Measurements from ENCODE around the gene TTC28.
"Not testable (repeated sequence)": the region's sequence is repeated elsewhere in the genome, so short reads cannot be mapped to it uniquely, and the experiment has no call there.

The TTC28 gene

DNA sequence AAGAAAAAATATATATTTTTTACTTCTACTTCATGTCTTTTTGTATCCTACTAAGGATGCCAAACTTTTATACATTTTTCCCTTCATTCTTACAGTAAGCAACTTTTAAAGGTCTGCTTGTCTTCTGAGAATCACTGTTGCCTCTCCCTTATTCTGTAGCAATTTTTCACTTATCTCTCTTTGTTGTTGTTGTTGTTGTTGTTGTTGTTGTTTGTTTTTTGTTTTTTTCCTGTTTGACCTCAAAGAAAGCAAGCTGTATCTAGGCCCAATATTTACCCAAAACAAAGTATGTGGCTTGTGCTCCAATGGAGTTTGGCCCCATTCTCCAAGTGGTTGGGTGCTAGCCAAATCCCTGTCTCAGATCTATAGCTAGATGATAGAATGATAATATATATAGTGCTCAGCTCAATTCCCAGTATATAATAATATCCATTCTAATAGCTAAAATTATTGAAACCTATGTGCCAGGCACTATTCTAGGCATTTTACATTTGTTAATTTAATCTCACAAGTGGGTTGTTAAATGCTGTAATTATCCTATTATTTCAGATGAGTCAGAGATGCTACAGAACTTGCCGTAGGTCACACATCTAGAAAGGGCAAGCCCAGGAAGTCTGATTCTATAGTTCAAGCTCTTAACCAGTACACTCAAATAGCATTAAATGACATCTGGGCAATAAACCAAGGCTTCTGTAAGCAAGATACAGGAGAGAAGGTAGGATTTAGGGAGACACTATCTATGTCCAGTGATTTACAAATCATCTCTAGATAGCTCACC, 555.5 kb downstream of the TTC28 start:
- DNase-seq, result peak; percentile 30

DNA sequence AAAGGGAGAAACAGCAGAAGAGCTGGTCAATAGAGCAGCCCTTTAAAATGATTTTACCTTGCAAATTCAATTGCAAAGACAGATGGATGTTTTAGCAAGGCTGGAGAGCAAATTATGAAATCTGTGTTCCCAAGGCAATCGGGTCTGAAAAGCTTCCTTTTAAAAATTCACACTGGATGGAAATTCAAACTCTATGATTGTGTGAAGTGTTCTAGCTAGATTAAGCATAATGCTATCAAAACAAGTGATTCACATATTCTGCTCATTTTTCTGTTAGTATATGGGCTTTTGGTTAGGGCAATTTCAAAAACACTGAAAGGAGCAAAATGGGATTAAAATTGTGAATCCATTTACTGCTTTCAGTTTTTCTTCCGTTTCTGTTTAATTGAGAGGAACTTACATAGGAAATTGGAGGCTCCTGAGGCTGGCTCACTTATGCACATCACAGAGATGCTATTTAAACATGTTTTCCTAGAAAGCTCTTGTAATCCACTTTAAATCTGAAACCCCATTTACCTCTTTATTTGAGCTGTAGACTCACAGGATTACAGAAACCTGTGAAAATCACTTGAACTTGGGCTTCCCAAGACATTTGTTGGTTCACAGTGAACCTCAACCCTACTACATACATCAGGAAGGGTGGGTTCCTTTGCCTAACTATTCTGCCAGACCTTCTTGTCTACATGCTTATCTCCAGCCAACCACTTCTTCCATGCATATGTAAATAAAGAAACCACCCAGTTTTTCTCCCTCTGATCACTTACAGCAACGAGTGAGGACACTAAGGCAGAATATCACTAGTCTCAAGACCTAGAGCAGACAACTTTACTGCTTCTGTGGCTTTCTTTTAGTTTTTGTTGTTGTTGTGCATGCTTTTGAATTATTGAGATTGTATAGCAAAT, 558.7 kb downstream of the TTC28 start:
- DNase-seq, result no peak

DNA sequence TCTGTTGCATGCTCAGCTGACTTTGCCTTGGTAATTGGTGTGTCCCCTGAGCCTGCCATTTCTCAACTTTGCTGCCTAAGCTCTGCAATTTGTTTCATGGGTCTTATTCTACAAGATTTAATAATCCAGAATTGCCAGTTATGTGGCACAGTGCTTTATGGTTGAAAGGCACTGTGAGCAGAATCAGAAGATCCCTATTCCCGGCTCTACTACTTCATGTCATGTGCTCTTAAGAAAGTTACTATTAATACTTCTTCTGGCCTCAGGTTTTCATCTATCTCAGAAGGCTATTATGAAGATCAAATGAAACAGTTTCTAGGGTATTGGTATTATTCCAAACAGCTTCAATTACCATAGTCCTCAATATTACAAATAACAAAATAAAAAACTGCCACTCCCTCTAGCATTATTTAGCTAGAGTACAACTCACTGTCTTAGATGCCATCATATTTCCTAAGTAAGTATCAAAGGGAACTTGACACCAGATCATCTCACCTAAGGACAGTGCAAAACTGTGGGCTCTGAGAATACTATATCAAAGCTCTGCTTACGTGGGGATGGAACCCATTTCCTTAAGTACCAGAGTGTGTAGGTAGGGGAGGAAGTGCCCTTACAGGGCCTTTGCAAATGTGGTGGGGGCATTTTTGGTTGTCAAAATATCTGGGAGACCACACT, 560.5 kb downstream of the TTC28 start:
- no peak for DNase-seq

DNA sequence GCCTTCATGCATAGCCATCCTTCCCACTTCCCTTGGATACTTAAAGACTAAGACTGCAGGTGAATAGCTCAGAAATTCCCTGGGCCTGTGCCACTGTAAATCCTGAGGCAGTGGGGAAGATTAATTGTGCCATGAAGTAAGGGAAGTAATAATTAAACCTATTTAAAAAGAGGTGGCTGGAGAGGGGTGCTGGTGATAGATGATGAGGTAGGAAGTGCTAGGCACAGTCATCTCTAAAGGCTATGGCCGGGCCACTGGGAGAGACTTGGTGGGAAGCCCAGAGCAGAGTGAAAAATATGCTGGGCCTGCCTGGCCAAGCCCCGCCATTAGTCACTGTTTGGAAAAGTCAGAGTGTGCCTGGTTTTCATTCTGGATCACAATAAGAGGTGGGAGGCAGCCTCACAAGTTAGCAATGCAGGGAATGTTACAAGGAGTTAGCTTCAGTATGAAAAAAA, 563.4 kb downstream of the TTC28 start:
- DNase-seq, result no peak

DNA sequence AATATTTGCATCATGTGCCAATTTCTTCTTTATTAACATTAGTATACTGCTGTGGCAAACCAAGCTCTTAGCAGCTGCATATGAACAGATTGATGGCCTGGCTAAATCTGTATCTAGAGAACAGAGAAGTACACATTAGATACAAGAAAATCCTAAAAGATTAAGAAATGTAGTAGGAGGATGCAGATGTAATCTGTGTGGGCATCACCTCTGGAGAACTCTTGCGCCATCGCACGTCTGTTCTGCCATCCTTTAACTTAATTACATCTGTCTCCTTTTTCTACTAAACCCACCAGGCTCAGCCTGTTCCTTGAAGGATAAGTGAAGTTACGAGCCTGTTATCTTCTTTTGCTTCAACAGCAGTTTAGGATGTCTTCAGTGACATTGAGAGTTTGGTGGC, 564.2 kb downstream of the TTC28 start:
- no peak for DNase-seq

DNA sequence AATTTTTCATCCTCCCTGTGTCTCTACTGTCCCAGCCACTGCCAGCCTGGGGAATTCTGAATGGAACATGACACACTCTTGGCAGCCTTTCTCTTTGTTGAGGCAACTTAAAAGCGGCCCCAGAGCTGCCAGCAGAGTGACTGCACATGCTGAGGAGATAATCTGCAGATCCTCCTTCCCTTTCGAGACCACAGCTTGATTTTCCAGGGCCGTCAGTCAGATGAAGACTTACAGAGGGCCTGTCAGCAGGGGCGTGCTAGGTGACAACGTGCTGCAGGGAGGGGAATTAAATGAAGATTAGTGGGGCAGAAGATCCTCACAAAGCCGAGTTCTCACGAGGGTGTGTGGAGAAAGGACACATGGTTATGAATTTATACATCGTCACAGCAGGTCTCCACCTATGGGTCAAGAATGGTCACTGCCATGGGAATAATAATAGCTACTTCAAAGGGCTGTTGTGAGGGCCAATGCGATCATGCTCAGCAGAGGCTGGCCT, 567.0 kb downstream of the TTC28 start:
- DNase-seq, result peak; percentile 2

DNA sequence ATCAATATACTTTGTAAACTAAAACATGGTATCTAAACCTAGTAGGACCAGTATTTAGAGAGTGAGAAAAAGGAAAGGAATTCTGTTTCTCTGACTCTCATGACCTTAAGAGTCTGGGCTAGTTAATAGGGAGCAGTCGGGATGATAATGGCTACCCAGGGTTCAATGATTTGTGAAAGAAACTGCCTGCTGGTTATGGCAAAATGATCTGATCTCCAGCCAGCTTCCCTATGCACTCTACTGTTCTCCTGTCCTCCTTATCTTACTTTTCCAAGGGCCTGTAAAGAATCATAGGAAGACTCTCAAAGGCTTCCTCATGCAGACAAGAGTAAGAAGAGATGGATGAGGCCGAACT, 567.5 kb downstream of the TTC28 start:
- no peak for DNase-seq

DNA sequence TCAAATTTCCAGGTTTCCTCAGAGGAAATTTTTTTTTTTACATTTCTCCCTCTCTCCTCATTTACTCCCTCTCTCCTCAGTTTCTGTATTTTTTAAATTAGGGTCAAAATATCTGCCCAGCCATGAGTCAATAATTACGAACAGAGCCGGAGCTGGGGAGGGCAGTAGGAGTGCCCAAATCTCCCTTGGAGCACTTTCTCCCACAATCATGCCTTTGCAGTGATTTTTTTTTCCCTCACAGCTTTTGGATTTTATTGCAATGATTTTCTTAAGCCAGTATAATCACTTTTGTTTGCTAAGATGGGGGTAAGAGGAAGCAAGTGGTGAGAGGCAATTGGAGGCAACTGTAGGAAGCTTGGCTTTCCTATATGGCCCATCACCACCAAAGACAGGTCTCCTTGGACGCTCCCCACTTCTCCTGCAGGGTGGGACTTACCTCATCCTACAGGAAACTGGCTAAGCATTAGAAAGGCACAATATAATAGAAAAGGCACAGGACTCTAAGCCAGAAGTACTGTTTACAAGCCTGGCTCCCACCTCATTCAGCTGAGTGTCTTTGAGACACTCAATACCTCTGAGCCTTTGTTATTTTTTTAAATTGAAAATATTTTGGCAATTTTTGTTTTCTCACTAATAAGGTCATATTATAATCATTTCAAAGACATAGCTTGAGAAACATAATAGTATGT, 568.0 kb downstream of the TTC28 start:
- DNase-seq, result no peak

DNA sequence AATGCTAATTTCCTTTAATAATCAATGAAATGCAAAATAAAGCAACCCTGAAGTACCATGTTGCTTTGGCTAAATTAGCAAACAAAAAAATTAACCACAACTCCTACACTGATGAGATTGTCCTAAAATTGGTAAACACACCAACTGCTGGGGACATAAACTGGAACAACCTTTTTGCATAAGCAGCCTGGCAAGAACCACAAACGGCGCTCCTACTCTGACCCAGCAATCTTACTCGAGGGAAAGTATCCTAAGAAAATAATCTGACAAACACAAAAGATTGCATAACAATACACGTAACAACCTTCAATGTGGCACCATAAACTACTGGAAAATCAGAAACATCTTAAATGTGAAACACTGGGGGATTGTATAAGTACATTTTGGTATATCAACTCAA, 570.8 kb downstream of the TTC28 start:
- no peak for DNase-seq

DNA sequence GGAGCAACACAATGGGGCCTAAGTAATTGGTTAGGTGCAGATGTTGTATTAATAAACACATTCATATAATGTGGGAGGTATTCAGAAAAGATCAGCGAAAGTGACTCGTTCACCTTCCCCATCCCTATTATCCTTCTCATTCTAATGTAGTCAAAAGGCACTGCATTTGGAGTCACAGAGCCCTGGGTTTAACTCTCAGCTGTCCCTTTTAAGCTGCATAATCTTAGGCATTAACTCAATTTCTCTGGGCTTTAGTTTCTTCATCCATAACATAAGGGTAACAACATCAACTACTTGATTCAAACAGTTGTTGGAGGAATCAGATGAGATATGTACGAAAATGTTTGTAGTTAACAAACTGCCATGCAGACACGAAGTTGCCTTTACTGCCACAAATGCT, 573.0 kb downstream of the TTC28 start:
- no peak for DNase-seq

DNA sequence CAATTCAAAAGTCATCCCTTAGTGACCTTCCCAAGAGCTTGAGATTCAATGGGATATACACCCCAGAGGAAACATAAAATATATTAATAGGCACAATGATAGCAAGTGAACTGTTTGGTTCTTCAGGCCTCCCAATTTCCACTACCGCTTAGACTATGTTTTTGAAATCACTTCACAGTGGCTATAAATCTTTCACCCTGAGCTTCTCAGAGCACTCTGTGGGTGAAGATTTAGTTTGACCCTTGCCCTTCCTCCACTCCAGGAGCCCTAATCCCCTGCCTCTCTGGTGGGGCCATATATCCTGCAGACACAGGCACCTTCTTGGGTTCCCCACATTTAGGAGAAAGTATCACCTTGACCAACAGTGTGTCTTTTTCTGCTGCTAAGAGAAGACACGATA, 573.7 kb downstream of the TTC28 start:
- DNase-seq, result no peak

DNA sequence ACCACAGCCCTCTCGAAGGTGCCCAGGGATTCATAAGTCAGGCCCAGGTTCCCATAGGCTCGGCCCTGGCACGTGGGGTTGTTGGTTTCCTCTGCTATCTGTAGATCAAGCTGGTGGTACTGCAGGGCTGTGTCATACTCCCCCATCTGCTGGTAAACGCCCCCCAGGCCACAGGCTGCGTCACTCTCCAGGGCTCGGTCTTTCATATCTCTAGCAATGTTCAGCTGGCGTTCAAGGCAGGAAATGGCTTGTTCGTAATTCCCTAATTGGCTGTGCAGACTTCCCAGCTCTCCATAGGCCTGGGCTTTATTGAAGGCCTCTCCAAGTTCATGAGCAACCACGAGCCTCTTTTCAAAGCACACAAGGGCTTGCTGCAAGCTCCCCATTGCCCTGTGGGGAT, 574.2 kb downstream of the TTC28 start:
- no peak for DNase-seq

DNA sequence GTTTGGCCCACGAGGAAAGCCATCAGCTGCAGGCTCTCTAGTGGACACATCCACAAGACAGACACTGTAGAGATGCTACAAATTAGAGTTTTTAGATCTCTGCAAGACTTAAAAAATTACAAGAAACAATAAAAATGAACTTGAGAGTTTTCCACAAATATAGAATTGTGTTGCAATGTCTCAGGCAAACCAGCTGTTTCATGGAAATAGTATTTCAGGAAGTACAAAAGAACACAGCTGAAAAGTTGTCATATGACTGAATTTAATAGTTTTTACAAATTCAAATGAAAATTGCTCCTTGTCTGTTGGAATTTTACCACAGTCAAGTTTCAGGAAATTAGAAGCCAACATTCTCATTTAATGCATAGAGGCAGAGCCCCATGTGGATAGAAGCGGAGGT, 576.0 kb downstream of the TTC28 start:
- no peak for DNase-seq

DNA sequence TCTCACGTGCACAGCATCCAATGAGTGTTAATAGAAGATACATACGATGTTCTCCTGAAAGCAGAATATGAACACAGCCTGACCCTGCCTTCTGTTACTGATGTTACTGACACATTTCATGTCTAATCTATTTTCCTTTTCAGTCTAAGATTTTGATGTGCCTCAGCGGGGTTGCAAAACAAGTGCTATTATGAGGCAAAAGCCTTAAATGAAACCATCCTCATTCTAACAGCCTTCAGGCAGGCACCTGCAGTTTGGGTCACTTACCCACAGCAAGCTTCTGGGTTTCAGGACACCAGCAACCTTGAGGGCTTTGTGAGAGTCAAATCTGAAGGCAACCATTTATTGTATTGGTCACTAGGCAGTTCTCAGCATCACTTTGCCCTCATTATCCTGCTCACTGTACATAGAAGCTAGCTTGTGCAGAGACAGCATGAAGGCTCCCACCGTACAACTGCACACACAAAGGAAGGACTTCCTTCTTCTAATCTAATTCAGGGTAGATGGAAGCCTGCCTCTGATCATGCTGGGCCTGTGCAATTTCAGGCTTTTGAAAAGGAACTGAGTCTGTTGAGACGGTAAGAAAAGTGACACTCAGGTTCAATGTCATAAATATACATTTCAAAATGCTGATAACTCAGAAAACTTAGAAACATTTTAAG, 577.4 kb downstream of the TTC28 start:
- DNase-seq, result no peak

DNA sequence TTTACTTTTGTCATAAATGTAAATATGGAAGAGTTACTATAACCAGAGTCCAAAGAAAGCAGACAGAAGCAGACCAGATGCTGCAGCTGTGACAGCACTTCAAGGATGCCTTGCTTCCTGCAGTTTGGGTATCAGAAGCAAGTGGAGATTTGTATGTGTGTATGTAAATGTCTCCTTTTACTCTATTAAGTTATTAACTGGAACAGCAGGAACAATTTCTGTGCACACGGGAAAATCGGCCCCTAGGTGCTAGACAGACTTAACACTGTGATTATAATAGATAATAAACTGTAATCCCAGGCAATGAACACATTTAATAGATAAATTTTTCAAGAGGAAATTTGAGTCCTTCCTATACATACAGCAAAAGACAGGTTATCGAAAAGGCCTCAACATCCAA, 582.0 kb downstream of the TTC28 start:
- no peak for DNase-seq

DNA sequence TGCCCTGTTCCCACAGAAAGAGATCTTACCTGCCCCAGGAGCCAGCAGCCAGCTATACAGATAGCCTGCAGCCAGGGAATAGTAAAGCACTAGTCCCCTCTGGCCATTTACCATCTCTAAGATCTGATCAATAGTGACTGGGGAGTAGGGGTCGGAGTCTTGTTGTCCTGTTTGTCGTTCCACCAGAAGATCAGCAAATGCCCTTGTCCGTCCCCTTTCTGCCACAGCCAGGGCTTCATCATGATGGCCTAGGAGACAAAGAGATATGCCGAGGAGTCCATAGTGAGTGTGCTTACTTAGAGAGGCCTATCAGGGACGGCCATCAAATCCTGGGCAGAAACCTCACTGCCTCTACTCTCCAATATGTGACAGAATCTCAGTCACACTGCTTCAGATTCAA, 583.5 kb downstream of the TTC28 start:
- no peak for DNase-seq

DNA sequence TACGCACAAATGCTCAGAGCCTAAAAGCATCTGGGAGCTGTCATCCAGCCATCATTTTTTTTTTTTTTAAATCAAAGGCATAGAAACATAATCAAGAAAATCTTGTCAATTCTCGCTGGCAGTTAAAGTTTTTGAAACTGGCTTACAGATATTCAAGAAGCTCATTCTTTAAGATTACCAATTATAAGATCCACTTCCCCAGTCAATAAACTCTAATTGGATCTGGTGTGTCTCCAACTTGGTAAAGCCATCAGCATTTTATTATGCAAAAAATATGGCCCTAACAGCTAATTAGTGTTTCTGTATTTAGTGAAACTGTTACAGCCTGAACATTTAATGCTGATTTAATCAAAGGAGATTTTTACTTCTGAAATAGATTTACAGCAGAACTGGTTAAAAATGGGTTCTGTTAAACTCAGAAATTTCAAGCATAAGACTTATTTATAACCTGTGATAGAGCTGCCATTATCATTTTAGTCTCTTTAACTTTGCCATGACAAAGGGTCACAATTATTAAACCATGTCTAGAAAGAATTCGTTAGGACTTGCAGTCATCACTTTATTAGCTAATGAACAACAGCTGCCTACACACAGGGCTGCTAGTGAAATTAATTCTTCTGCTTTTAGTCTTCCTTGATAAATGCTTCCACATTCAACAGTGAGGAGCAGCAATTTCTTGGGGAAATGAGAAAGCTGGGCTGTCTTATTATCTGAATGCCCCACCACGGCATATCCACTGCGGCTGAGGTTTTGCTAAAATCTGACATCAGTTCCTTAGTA, 584.1 kb downstream of the TTC28 start:
- no peak for DNase-seq

DNA sequence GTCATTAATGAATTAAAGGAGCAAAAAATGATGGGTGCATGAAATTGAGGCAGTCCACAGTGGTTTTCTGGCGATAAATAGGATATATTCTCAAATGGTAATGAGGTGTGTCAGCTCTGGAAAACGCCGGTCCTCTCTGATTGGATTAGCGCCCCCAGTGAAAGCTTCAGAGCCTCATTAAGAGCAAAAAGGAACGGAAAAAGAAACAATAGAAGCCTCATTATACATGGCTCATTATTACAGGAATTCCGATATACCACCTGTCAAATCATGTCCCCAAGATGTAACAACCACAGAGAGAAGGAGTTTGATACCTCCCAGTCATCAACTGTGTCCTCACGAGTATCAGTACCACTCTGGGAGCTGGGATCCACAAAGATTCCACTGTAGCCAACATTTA, 584.9 kb downstream of the TTC28 start:
- DNase-seq, result no peak

DNA sequence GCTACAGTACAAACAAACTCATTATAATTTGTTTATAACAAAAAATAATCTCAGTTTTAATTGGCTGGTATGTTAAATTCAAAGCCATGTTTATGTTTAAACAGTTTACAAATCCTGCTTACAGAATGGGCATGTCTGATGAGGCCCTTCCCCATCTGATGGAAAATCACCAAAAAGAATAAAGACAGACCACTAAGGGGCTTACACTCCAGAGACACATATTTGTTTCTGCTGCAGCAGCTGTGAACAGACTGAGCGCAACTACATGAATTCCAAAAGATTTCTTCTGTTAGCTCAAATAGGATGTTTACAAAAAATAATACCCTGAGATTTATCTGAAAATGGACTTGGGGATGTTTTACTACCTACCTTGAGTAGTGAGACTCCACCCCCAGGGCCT, 585.9 kb downstream of the TTC28 start:
- no peak for DNase-seq

DNA sequence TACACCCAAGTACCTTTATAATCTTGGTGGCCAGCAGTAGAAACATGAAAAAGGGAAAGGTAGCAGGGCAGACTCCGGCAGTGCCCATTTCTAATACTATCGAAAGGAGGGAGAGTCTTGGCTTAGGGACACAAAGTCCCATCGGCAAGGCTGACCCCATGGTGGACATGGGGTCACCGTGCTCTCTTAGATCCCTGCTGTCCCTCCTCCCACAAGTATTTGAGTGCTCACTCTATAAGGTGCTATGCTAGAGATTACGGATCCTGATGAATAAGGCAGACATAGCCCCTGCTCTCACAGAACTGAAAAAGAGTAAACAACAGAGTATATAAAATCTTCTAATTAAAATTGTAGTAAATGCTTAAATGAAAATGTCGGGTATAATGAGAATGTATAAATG, 588.2 kb downstream of the TTC28 start:
- no peak for DNase-seq

DNA sequence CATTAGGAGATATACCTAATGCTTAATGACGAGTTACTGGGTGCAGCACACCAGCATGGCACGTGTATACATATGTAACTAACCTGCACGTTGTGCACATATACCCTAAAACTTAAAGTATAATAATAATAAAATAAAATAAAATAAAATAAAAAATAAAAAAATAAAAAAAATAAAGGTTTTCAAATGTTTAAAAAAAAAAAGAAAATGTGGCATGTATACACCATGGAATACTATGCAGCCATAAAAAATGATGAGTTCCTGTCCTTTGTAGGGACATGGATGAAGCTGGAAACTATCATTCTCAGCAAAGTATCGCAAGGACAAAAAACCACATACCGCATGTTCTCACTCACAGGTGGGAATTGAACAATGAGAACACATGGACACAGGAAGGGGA, 590.1 kb downstream of the TTC28 start:
- not testable (repeated sequence) for DNase-seq

DNA sequence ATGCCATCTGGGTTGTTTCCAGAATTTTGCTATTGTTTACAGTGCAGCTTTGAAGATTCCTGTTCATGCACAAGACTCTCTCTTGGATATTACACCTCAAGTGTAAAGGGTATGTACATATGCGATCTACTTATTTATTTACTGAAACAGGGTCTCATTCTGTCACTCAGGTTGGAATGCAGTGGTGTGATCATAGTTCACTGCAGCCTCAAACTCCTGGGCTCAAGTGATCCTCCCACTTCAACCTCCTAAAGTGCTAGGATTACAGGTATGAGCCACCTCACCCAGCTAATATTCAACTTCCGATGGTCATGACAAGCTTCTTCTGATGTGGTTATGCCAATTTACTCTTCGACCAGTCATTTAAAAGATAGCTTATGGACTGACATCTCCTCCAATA, 602.5 kb downstream of the TTC28 start:
- no peak for DNase-seq
